Transverse colon (tissue), 4 donors: ENCODE data around the gene TJP1.

ENCODE experiments used
- CTCF ChIP-seq, 5 experiments: fragments of 200-600 bp in 3 of 5; fragments of 450-650 bp in 2 of 5; sonication (generic) in 3 of 5; IDR thresholded peaks; 1 replicate in 2 of 5; 2 replicates in 3 of 5; pipeline ENCODE4 v1.5.1; 2016 to 2017; ENCODE audit warnings: antibody characterized with exemption in 5 of 5, inconsistent platforms in 3 of 5, mild to moderate bottlenecking in 2 of 5, moderate library complexity in 1 of 5
- POLR2A ChIP-seq: fragments of 450-650 bp; IDR thresholded peaks from one replicate; pipeline ENCODE4 v1.6.1; 2016; ENCODE audit warnings: antibody characterized with exemption, mild to moderate bottlenecking, moderate library complexity
- POLR2AphosphoS5 ChIP-seq, 3 donors: sonication (generic); formaldehyde crosslinking; IDR thresholded peaks; one replicate each; pipeline ENCODE4 v1.6.1; 2016; ENCODE audit warnings: antibody characterized with exemption in 3 of 3

GRCh38 chr15:29842290-29842689 lies 20.0 kb upstream of the TJP1 start:
- TF ChIP-seq CTCF (IDR thresholded peaks at IDR 0.05) (no peak), POLR2A (no peak), POLR2AphosphoS5 (IDR thresholded peaks at IDR 0.05) (no peak)
